Testis (tissue), 2 donors: Measurements from ENCODE around the gene INSIG2.

Experiments used
- POLR2A ChIP-seq: fragments of 450-650 bp; IDR thresholded peaks from one replicate; pipeline ENCODE4 v1.6.1; 2017; ENCODE audit warnings: antibody characterized with exemption, mild to moderate bottlenecking, moderate library complexity
- TF ChIP-seq, protein P1 (sequence below), 3 experiments: fragments of 450-650 bp in 2 of 3; fragments of 200-600 bp in 1 of 3; sonication (generic) in 1 of 3; IDR thresholded peaks; one replicate each; pipeline ENCODE4 v1.5.1; 2016 to 2019; ENCODE audit warnings: antibody characterized with exemption in 3 of 3, mild to moderate bottlenecking in 2 of 3, moderate library complexity in 1 of 3

DNA sequence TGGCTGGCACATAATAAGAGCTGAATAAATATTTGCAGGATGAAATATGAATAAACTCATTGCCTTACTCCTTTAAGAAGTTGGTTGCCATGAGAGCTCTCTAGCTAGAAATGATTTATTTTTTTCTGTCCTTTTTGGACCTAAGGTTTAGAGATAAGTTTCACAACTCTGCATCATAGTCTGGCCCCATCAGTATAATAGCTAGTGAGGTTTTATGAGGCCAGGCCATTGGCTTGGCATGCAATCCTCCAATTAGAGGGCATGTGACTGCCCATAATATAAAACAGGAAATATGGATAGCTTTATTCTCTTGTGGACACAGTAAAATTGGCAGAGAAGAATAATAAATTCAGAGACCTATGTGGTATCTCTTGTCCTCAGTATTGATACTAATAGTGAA lies 26.2 kb upstream of the INSIG2 start:
- TF ChIP-seq, protein P1, sequence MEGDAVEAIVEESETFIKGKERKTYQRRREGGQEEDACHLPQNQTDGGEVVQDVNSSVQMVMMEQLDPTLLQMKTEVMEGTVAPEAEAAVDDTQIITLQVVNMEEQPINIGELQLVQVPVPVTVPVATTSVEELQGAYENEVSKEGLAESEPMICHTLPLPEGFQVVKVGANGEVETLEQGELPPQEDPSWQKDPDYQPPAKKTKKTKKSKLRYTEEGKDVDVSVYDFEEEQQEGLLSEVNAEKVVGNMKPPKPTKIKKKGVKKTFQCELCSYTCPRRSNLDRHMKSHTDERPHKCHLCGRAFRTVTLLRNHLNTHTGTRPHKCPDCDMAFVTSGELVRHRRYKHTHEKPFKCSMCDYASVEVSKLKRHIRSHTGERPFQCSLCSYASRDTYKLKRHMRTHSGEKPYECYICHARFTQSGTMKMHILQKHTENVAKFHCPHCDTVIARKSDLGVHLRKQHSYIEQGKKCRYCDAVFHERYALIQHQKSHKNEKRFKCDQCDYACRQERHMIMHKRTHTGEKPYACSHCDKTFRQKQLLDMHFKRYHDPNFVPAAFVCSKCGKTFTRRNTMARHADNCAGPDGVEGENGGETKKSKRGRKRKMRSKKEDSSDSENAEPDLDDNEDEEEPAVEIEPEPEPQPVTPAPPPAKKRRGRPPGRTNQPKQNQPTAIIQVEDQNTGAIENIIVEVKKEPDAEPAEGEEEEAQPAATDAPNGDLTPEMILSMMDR (IDR thresholded peaks at IDR 0.05): no peak
- no peak for TF ChIP-seq POLR2A
